Neural progenitor cell (in vitro differentiated cells): ENCODE data around the gene BRSK2. TPM values are rescaled to one million over a fixed set of nuclear protein-coding genes. Genes with fewer than 3 reads are reported as not detected.

ENCODE experiments used
- DNase-seq: peaks from one replicate; pipeline ENCODE4 v3.0.0-alpha.2; 2016; ENCODE audit warnings: low spot score
- H2AFZ ChIP-seq: fragments of 200-600 bp; sonication (generic); replicated peaks from 2 replicates; pipeline ENCODE4 v1.6.1; 2016; ENCODE audit warnings: antibody characterized with exemption
- H3F3A ChIP-seq: fragments of 200-600 bp; sonication (generic); 2 replicates; pipeline ENCODE4 v1.6.1; 2016; ENCODE audit warnings: antibody characterized with exemption, low read depth
- H3K27ac ChIP-seq: fragments of 200-600 bp; sonication (generic); 2 replicates; pipeline ENCODE4 v1.5.1; 2016; ENCODE audit warnings: mild to moderate bottlenecking
- H3K27me3 ChIP-seq: fragments of 200-600 bp; sonication (generic); 2 replicates; pipeline ENCODE4 v1.6.1; 2016; ENCODE audit warnings: mild to moderate bottlenecking, moderate library complexity
- H3K36me3 ChIP-seq: fragments of 200-600 bp; sonication (generic); 2 replicates; pipeline ENCODE4 v1.5.1; 2016
- H3K4me1 ChIP-seq: fragments of 200-600 bp; sonication (generic); 2 replicates; pipeline ENCODE4 v1.6.1; 2016; ENCODE audit warnings: mixed run types
- H3K4me2 ChIP-seq: fragments of 200-600 bp; sonication (generic); 2 replicates; pipeline ENCODE4 v1.6.1; 2016
- H3K4me3 ChIP-seq: fragments of 200-600 bp; sonication (generic); 2 replicates; pipeline ENCODE4 v1.5.1; 2016
- H3K79me2 ChIP-seq: fragments of 200-600 bp; sonication (generic); 2 replicates; pipeline ENCODE4 v1.6.1; 2016; ENCODE audit warnings: low read depth
- H3K9ac ChIP-seq: fragments of 200-600 bp; sonication (generic); 2 replicates; pipeline ENCODE4 v1.6.1; 2016
- H3K9me3 ChIP-seq: fragments of 200-600 bp; sonication (generic); 2 replicates; pipeline ENCODE4 v1.5.1; 2016; ENCODE audit warnings: low read depth
- H4K20me1 ChIP-seq: fragments of 200-600 bp; sonication (generic); 2 replicates; pipeline ENCODE4 v1.6.1; 2016; ENCODE audit warnings: low read depth
- H3K27ac Mint-ChIP-seq: 3 replicates; pipeline ENCODE4 v1.8.0; 2021; ENCODE audit warnings: mixed read lengths
- H3K27me3 Mint-ChIP-seq: 2 replicates; pipeline ENCODE4 v1.8.0; 2022; ENCODE audit warnings: low read depth, mild to moderate bottlenecking, inconsistent platforms, moderate library complexity, mixed read lengths; ENCODE audit not compliant: insufficient read depth
- H3K36me3 Mint-ChIP-seq: 3 replicates; pipeline ENCODE4 v1.8.0; 2021; ENCODE audit warnings: mixed read lengths
- H3K4me1 Mint-ChIP-seq: 3 replicates; pipeline ENCODE4 v1.8.0; 2021; ENCODE audit warnings: mixed read lengths
- H3K4me3 Mint-ChIP-seq: 3 replicates; pipeline ENCODE4 v1.8.0; 2021; ENCODE audit warnings: mild to moderate bottlenecking, moderate library complexity, mixed read lengths
- H3K9me3 Mint-ChIP-seq: 3 replicates; pipeline ENCODE4 v1.8.0; 2020; ENCODE audit warnings: mixed read lengths
- CTCF ChIP-seq: fragments of 200-600 bp; sonication (generic); IDR thresholded peaks from 2 replicates; pipeline ENCODE4 v1.5.1; 2017; ENCODE audit warnings: antibody characterized with exemption, mild to moderate bottlenecking
- EZH2 ChIP-seq: fragments of 200-600 bp; sonication (generic); IDR thresholded peaks from 2 replicates; pipeline ENCODE4 v1.6.1; 2017; ENCODE audit warnings: antibody characterized with exemption, mild to moderate bottlenecking, moderate library complexity
- EZH2phosphoT487 ChIP-seq: fragments of 200-600 bp; sonication (generic); IDR thresholded peaks from 2 replicates; pipeline ENCODE4 v1.6.1; 2017; ENCODE audit warnings: antibody characterized with exemption
- total RNA-seq: library from RNA; depleted of rRNA; stranded (reverse); fragments of >200 nt; gene quantifications from 2 replicates; pipeline ENCODE4 v1.2.3, GENCODE V29; 2015; ENCODE audit warnings: low replicate concordance

BRSK2 gene
- total RNA-seq, 1 donor from 2014 or later: 8.2 TPM

GRCh38 chr11:1490651-1491050 is 100.9 kb downstream of the BRSK2 start:
- H3K9ac ChIP-seq: no peak overlapping the region
- peaks cover 18% of the 10 kb centered on the region for H4K20me1 ChIP-seq
- H3K4me3 ChIP-seq: no peak overlapping the region
- peaks cover 2% of the 10 kb centered on the region for H3K4me1 Mint-ChIP-seq
- H3K4me3 Mint-ChIP-seq: no peak overlapping the region
- peaks cover 11% of the 10 kb centered on the region for H3K9me3 Mint-ChIP-seq
- H3K27ac Mint-ChIP-seq: no peak overlapping the region
- no peak overlapping the region for H3K4me2 ChIP-seq
- H3K4me1 ChIP-seq: no peaks in the 10 kb centered on the region
- H3K79me2 ChIP-seq: peaks cover 18% of the 10 kb centered on the region
- no peak overlapping the region for H3K27ac ChIP-seq
- peaks cover 2% of the 10 kb centered on the region for H3K27me3 Mint-ChIP-seq
- no peaks in the 10 kb centered on the region for H3K9me3 ChIP-seq
- no peaks in the 10 kb centered on the region for H3F3A ChIP-seq
- no peaks in the 10 kb centered on the region for H3K36me3 ChIP-seq
- no peak overlapping the region for H2AFZ ChIP-seq
- no peak for DNase-seq
- TF ChIP-seq CTCF (no peak), EZH2 (no peak), EZH2phosphoT487 (no peak)
- H3K27me3 ChIP-seq: no peaks in the 10 kb centered on the region
- peaks cover 2% of the 10 kb centered on the region for H3K36me3 Mint-ChIP-seq

GRCh38 chr11:1491379-1491778 is 101.6 kb downstream of the BRSK2 start:
- Mint-ChIP-seq H3K4me1 (peaks cover 2% of the 10 kb centered on the region), H3K27ac (no peak overlapping the region), H3K36me3 (peaks cover 2% of the 10 kb centered on the region), H3K27me3 (peaks cover 2% of the 10 kb centered on the region), H3K9me3 (peaks cover 16% of the 10 kb centered on the region), H3K4me3 (no peak overlapping the region)
- H3K79me2 ChIP-seq: peaks cover 20% of the 10 kb centered on the region
- no peaks in the 10 kb centered on the region for H3K4me1 ChIP-seq
- peaks cover 14% of the 10 kb centered on the region for H4K20me1 ChIP-seq
- H2AFZ ChIP-seq: no peak overlapping the region
- TF ChIP-seq CTCF: no peak
- TF ChIP-seq EZH2phosphoT487: no peak
- no peak for TF ChIP-seq EZH2
- no peaks in the 10 kb centered on the region for H3K9me3 ChIP-seq
- no peak overlapping the region for H3K27ac ChIP-seq
- H3K36me3 ChIP-seq: no peaks in the 10 kb centered on the region
- DNase-seq: no peak
- H3F3A ChIP-seq: no peaks in the 10 kb centered on the region
- H3K9ac ChIP-seq: no peak overlapping the region
- no peak overlapping the region for H3K4me2 ChIP-seq
- no peak overlapping the region for H3K4me3 ChIP-seq
- H3K27me3 ChIP-seq: no peaks in the 10 kb centered on the region

GRCh38 chr11:1493650-1494244 is 104.0 kb downstream of the BRSK2 start:
- H3K4me3 Mint-ChIP-seq: no peak overlapping the region
- no peak for TF ChIP-seq CTCF
- no peak for TF ChIP-seq EZH2phosphoT487
- H3K9ac ChIP-seq: no peak overlapping the region
- H3K27me3 ChIP-seq: no peaks in the 10 kb centered on the region
- no peaks in the 10 kb centered on the region for H3F3A ChIP-seq
- H2AFZ ChIP-seq: no peak overlapping the region
- H3K9me3 Mint-ChIP-seq: peaks cover 16% of the 10 kb centered on the region
- H3K27ac ChIP-seq: no peak overlapping the region
- peaks cover 6% of the 10 kb centered on the region for H4K20me1 ChIP-seq
- H3K36me3 Mint-ChIP-seq: peaks cover 2% of the 10 kb centered on the region
- H3K4me1 Mint-ChIP-seq: peaks cover 6% of the 10 kb centered on the region
- no peaks in the 10 kb centered on the region for H3K9me3 ChIP-seq
- no peak overlapping the region for H3K4me3 ChIP-seq
- peaks cover 7% of the 10 kb centered on the region for H3K27me3 Mint-ChIP-seq
- H3K4me1 ChIP-seq: peaks cover 7% of the 10 kb centered on the region
- no peak overlapping the region for H3K4me2 ChIP-seq
- H3K36me3 ChIP-seq: no peaks in the 10 kb centered on the region
- DNase-seq: no peak
- no peak overlapping the region for H3K27ac Mint-ChIP-seq
- peaks cover 26% of the 10 kb centered on the region for H3K79me2 ChIP-seq
